Calu3 (cell line): Measurements from ENCODE around the gene RAI14. TPM values are rescaled to one million over a fixed set of nuclear protein-coding genes. Genes with fewer than 3 reads are reported as not detected.

Source experiments
- BruUV-seq: library from RNA; stranded (reverse); fragments of 400-500 nt; replicated peaks from 2 replicates; lab custom pipeline; 2021; lab: Mats Ljungman, UMichigan
- CTCF ChIA-PET: fragments of 300-600 bp; sonication (Branson Sonifier 250); formaldehyde crosslinking; loops from one replicate; lab custom pipeline; 2022; ENCODE audit warnings: antibody characterized with exemption; lab: Charles Lee
- DNase-seq: peaks from one replicate; pipeline ENCODE4 v3.0.0; 2022
- H3K27ac Mint-ChIP-seq: one replicate; pipeline ENCODE4 v1.8.0; 2022; ENCODE audit warnings: mixed read lengths; ENCODE audit not compliant: unreplicated experiment
- H3K27me3 Mint-ChIP-seq: one replicate; pipeline ENCODE4 v1.8.0; 2022; ENCODE audit warnings: mixed read lengths; ENCODE audit not compliant: unreplicated experiment
- H3K36me3 Mint-ChIP-seq: one replicate; pipeline ENCODE4 v1.8.0; 2022; ENCODE audit warnings: mild to moderate bottlenecking, moderate library complexity, mixed read lengths; ENCODE audit not compliant: insufficient read depth, unreplicated experiment
- H3K4me1 Mint-ChIP-seq: one replicate; pipeline ENCODE4 v1.8.0; 2022; ENCODE audit warnings: mild to moderate bottlenecking, low read depth, mixed read lengths; ENCODE audit not compliant: unreplicated experiment
- H3K4me3 Mint-ChIP-seq: one replicate; pipeline ENCODE4 v1.8.0; 2022; ENCODE audit warnings: mild to moderate bottlenecking, low read depth, moderate library complexity, mixed read lengths; ENCODE audit not compliant: unreplicated experiment
- H3K9me3 Mint-ChIP-seq: one replicate; pipeline ENCODE4 v1.8.0; 2022; ENCODE audit warnings: low read depth, mixed read lengths; ENCODE audit not compliant: unreplicated experiment
- intact Hi-C: fragments of 100-400 bp; cut with micrococcal nuclease; formaldehyde crosslinking; loops from one replicate; pipeline ENCODE4 v1.10.0; 2022; ENCODE audit not compliant: unreplicated experiment
- total RNA-seq: library from RNA; stranded (reverse); gene quantifications from 2 replicates; pipeline ENCODE4 v1.2.3, GENCODE V29; 2022
- TF ChIP-seq, protein P1 (sequence below): fragments of 200-600 bp; IDR thresholded peaks from one replicate; pipeline ENCODE4 v1.8.0; 2022; ENCODE audit warnings: antibody characterized with exemption; ENCODE audit not compliant: unreplicated experiment

RAI14 gene
- total RNA-seq, 1 experiment from 2014 or later: 84.3 TPM

DNA sequence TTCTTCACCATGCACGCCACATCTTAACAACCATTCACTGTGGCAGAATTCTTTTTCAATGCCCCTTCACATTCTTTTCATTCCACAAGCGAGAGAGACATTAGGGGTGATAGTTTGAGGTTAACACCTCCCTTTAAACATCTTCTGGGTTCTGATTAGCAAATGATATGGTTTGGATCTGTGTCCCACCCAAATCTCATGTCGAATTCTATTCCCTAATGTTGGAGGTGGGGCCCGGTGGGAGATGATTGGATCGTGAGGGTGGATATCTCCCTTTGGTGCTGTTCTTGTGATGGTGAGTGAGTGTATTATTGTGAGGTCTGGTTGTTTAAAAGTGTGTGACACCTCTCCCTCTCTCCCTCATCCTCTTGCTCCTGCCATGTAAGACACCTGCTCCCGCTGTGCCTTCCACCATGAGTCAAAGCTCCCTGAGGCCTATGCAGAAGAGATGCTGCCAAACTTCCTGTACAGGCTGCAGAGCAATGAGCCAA is 46.1 kb upstream of the RAI14 start:
- intact Hi-C loops: loop anchor here (2.0 to 5.0 kb wide), 2 partner anchors 23 to 47 kb away; partner anchors contain the start of gene RAI14
- Mint-ChIP-seq H3K9me3 (no peaks in the 10 kb centered on the region), H3K27ac (no peak overlapping the region), H3K4me3 (no peak overlapping the region), H3K36me3 (no peaks in the 10 kb centered on the region), H3K27me3 (no peaks in the 10 kb centered on the region), H3K4me1 (peaks cover 32% of the 10 kb centered on the region)
- no peak for DNase-seq
- CTCF ChIA-PET: interaction anchor here (0.9 kb wide), 1 partner anchor 77 kb away, joined by 3 read pairs; no protein-coding TSS in a partner anchor
- no TSS peak for BruUV-seq
- TF ChIP-seq, protein P1, sequence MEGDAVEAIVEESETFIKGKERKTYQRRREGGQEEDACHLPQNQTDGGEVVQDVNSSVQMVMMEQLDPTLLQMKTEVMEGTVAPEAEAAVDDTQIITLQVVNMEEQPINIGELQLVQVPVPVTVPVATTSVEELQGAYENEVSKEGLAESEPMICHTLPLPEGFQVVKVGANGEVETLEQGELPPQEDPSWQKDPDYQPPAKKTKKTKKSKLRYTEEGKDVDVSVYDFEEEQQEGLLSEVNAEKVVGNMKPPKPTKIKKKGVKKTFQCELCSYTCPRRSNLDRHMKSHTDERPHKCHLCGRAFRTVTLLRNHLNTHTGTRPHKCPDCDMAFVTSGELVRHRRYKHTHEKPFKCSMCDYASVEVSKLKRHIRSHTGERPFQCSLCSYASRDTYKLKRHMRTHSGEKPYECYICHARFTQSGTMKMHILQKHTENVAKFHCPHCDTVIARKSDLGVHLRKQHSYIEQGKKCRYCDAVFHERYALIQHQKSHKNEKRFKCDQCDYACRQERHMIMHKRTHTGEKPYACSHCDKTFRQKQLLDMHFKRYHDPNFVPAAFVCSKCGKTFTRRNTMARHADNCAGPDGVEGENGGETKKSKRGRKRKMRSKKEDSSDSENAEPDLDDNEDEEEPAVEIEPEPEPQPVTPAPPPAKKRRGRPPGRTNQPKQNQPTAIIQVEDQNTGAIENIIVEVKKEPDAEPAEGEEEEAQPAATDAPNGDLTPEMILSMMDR: no peak

GRCh38 chr5:34610546-34610945 is 45.6 kb upstream of the RAI14 start:
- H3K9me3 Mint-ChIP-seq: no peaks in the 10 kb centered on the region
- intact Hi-C loops: no loop called here
- peaks cover 32% of the 10 kb centered on the region for H3K4me1 Mint-ChIP-seq
- TF ChIP-seq, protein P1: no peak
- no peak for DNase-seq
- H3K4me3 Mint-ChIP-seq: no peak overlapping the region
- no peak overlapping the region for H3K27ac Mint-ChIP-seq
- H3K27me3 Mint-ChIP-seq: no peaks in the 10 kb centered on the region
- CTCF ChIA-PET: interaction anchor here (0.9 kb wide), 1 partner anchor 77 kb away, joined by 3 read pairs; no protein-coding TSS in a partner anchor
- BruUV-seq: no TSS peak
- no peaks in the 10 kb centered on the region for H3K36me3 Mint-ChIP-seq

DNA sequence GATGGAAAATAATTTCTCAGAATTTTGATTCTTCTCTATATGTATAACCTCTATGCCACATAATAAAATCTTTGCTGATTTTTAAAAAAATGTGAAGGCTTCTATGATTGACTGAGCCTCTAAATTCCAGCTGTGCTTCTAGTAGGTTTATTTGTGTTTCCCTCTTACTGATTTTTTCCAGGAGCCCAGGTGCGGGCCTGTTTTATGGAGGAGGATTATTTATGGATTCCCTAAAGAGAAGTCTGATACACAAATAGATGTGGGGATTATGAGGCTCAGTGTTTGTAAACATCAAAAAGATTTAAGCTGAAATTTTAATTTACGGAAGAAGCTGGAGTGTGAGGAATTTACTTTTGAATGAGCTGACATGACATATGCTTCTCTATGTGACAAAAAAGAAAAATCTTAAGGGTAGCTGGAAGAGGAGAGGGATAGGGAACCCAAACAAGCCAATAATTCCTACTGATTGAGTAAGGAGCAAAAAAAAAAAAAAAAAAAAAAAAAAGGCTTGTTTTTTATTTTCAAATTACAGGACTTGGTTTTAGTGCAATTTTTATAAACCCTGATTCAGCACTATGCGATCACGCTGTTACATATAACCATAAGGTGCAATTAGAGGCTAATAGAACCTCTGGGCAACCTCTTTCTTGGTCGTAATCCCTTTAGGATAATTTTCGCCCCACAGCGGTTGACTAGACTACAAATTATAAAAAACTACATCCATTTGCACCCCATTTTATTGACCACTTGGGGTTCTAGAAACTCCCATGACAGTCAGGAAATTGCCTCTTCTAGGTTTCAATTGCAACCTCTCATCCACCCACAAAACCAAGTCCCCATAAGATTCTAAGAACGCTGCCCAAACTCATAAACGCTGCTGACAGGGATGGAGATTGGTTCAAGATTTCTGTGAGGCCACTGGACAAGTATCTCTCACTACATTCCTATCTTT is 44.4 kb upstream of the RAI14 start:
- no peaks in the 10 kb centered on the region for H3K36me3 Mint-ChIP-seq
- TF ChIP-seq, protein P1: no peak
- CTCF ChIA-PET: interaction anchor here (0.6 kb wide), 1 partner anchor 13 kb away, joined by 4 read pairs; no protein-coding TSS in a partner anchor
- no peak for DNase-seq
- H3K27me3 Mint-ChIP-seq: no peaks in the 10 kb centered on the region
- H3K4me1 Mint-ChIP-seq: peaks cover 32% of the 10 kb centered on the region
- H3K9me3 Mint-ChIP-seq: no peaks in the 10 kb centered on the region
- no TSS peak for BruUV-seq
- no peak overlapping the region for H3K4me3 Mint-ChIP-seq
- no peak overlapping the region for H3K27ac Mint-ChIP-seq
- intact Hi-C loops: no loop called here

DNA sequence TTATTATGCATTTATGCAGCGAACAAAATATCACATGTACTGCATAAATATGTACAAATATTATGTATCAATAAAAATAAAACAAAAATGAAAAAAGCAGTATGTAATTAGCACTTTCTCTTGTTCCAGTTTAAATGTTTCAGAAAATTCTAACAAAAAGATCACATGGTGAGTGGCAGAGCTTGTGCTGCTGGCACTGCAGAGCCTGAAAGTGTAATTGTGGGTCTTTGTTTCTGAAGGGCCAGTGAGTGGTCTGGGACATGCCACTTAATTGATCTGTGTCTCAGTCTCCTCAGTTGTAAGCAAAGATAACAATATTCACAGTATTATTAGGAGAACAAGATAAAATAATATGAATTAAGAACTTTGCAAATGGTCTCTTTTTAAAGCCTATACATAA is 39.5 kb upstream of the RAI14 start:
- no peak for DNase-seq
- H3K27ac Mint-ChIP-seq: no peak overlapping the region
- no peaks in the 10 kb centered on the region for H3K4me1 Mint-ChIP-seq
- H3K4me3 Mint-ChIP-seq: no peak overlapping the region
- no peaks in the 10 kb centered on the region for H3K9me3 Mint-ChIP-seq
- TF ChIP-seq, protein P1: no peak
- no TSS peak for BruUV-seq
- CTCF ChIA-PET: no interaction called here
- intact Hi-C loops: no loop called here
- no peaks in the 10 kb centered on the region for H3K27me3 Mint-ChIP-seq
- H3K36me3 Mint-ChIP-seq: no peaks in the 10 kb centered on the region
